Right kidney (tissue), 1 donor: ENCODE measurements around the gene GAB2.
A peak's percentile ranks its signal among the peaks of the same experiment; 100 is the strongest.
"Not testable (repeated sequence)": the region's sequence is repeated elsewhere in the genome, so short reads cannot be mapped to it uniquely, and the experiment has no call there.

Source experiments
- DNase-seq: peaks from one replicate; pipeline ENCODE4 v3.0.0-alpha.2; 2016

Gene GAB2

DNA sequence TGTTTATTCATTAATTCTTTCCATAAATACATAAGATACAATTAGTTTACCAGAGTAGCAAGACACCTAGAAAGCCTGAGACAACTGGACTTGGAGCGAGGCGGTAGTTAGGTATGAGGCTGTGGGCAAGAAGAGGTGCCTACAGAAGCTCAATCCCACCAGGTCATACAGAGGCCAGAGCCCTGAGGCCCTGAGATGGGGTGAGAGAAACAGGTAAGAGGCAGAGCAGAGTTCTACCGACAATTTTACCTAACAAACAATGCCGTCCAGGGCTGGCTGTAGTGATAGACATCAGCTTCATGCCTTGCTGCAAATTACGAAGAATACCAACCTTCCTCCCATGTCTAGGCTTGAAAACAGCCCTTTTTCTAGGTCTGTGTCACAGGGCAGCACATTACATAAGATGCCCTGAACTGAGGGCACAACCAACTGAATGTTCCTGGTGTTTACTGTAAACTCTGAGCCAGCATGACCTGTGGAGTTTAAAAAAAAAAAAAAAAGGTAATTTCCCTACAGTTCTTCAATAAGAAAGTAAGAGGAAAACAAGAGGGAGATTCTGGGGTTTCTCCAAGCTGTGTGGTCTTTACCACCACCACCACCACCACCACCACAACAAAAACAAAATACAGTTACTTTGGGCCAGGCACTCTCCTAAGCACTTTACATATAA is 105.8 kb downstream of the GAB2 start:
- DNase-seq = no peak

DNA sequence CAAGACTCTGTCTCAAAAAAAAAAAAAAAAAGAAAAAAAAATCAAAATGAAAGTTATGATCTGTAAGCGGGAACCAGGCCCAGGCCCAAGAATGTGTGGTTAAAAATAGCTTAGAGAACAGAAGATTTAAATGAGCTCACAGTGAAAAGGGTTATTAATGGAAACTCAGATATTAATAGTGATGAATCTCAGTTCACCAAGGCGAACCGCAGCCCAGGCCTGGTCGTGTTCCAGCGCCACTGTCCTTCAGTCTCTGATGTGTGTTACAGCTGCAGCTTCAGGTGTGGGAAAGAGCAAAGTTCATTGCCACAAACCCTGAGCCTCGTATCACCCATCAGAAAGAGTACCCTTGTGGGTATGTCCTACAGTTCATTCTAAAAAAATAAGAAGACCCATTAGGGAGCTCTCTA is 107.1 kb downstream of the GAB2 start:
- DNase-seq = no peak

DNA sequence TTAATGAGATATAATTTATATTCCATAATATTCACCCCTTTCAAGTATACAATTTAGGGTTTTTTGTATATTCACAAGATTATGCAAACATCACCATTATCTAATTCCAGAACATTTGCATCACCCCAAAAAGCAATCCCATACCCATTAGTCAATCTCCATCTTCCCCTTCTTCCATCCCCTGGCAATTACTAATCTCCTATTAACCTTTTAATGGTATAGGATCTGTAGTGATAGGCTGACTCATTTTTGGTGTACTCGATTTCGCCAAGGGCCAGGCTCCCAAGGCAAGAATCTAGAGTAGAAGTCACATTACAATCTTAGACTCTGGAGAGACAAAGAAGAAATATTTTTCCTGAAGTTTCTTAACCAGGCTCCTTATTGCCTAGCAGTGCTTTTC is 113.4 kb downstream of the GAB2 start:
- no peak for DNase-seq

DNA sequence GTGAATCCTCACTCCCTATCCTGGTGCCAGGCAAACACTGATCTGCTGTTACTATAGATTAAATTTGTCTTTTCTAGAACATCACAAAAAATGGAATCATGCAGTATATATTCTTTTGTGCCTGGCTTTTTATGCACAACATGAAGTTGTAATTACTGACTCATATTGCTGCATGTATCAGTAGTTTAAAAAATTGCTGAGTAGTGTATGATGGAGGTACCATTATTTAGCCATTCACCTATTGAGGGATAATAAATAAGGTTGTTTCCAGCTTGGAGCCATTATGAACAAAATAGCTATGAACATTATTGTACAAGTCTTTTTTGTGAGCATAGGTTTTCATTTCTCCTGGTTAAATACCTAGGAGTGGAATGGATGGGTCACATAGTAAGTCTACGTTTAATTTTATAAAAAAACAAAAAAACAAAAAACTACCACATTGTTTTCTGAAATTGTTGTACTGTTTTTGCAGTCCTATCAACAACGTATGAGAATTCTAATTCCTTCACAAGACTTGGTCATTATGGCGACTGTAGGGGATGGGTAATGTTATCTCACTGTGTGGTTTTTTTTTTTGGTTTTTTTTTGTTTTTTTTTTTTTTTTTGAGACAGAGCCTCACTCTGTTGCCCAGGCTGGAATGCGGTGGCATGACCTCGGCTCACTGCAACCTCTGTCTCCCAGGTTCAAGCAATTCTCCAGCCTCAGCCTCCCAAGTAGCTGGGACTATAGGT is 117.3 kb downstream of the GAB2 start:
- no peak for DNase-seq

DNA sequence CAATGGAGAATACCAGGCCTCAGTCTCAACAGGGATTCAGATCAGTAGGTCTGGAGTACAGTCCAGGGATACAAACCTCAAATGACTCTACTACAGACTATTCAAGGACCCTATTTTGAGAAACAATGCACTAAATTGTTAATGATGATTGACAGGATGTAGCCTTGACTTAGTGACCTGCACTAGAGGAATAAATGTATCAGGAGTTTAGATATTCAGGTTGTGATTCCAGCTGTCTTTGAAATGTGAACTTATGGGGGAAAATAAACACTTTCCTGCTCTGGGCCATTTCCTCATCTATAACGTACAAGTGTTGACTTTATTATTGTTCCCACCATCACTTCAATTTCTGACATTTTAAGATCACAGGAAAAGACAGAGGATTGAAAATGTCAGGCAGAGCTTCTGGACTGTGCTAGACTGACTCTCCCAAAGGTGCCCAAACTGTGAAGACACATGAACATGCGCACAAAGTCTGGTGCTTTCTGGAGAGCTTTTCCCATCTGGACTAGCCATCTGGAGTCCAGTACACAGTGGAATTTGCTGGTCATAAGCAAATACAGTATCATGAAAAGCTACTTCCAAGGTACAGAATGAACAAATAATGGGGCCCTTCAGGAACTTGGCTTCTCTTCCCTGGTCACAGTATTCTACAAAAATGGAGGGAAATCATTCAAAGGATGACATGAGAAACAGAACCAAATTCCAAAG is 118.5 kb downstream of the GAB2 start:
- no peak for DNase-seq

DNA sequence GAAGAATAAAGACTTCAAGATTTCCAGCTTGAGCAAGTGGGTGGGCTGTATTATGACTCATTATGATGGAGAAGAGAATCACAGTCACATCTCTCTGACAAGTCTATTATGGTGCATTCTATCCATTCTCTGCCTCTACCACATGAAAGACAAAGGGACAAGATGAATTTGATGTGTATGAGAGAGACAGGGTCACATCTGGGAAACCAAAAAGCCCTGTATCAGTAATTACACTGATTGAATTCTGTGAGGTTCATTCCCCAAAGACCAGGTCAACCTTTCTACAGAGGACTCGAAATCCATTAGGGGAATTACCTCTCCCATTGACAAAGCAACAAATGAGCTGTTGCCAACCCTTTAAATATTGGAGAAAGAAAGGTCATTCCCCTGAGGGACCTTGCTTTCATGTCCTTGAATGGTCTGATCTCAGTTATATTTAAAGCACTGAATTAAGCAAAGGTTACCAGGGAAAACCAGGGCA is 119.3 kb downstream of the GAB2 start:
- no peak for DNase-seq

DNA sequence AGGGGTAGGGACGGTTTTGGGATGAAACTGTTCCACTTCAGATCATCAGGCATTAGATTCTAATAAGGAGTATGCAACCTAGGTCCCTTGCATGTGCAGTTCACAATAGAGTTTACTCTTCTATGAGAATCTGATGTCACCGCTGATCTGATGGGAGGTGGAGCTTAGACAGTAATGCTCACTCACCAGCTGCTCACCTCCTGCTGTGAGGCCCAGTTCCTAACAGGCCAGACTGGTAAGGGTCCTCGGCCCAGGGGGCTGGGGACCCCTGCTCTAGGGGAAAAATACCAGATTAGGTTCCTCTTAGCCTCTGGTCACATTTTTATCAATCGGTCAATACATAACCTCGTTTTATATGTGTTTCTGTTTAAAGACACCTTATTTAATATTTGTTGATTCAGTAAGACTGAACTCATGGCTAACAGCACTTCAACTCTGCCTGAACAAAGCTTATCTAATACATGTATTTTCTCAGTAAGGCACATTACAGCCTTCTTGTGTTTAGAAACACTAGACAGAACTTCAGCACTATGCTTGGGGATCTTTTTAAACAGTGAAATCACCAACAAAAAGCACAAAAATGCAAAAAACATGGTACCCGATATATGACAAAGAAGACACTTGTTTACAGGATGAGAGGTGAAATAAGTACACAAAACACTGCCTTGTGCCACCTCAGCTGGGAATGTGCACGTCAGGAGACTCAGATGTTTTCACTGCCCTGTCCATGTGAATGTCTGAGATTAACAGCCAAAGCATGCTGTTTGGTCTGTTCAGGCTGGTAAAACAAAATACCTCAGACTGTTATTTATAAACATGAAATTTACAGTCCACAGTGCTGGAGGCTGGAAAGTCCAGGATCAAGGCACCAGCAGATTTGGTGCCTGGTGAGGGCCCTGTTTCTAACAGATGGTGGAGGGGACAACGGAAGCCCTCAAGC is 121.4 kb downstream of the GAB2 start:
- no peak for DNase-seq

DNA sequence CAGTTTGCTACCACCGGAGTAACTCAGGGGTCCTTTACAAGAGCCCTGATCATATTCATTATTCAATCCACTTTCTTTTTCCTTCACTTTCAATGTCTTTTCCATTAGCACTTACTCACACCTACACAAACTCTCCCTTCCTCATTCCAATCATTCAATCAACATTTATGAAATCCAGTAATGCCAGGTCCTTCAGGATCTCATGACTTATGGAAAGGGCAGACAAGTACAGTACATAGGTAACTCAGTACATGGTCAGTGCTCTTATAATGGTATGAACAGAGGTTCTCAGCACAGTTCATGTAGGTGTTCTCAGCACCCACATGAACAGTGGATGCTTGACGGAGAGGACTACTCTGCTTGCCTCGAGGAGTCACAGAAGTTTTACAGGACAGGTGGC is 122.3 kb downstream of the GAB2 start:
- no peak for DNase-seq

DNA sequence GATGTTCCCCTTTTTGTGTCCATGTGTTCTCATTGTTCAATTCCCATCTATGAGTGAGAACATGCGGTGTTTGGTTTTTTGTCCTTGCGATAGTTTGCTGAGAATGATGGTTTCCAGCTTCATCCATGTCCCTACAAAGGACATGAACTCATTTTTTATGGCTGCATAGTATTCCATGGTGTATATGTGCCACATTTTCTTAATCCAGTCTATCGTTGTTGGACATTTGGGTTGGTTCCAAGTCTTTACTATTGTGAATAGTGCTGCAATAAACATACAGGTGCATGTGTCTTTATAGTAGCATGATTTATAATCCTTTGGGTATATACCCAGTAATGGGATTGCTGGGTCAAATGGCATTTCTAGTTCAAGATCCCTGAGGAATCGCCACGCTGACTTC is 123.5 kb downstream of the GAB2 start:
- DNase-seq = not testable (repeated sequence)

DNA sequence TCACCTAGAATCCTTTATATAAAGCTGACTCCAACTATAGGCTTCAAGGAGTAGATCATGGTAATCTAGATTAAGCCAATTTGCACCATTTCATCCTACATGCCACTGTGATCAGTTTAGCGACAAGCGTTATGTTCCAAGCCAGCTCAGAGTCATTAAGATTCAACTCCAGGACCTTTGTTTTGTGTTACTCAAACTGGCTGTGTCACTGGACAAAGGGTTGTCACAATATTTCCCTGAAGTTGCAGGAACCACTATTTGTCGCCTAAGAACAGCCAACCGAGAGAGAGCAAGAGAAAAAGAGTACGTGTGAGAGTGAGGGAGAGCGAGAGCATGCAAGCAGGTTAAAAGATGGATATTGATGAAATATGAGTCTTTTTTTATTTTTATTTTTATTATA is 124.1 kb downstream of the GAB2 start:
- no peak for DNase-seq

DNA sequence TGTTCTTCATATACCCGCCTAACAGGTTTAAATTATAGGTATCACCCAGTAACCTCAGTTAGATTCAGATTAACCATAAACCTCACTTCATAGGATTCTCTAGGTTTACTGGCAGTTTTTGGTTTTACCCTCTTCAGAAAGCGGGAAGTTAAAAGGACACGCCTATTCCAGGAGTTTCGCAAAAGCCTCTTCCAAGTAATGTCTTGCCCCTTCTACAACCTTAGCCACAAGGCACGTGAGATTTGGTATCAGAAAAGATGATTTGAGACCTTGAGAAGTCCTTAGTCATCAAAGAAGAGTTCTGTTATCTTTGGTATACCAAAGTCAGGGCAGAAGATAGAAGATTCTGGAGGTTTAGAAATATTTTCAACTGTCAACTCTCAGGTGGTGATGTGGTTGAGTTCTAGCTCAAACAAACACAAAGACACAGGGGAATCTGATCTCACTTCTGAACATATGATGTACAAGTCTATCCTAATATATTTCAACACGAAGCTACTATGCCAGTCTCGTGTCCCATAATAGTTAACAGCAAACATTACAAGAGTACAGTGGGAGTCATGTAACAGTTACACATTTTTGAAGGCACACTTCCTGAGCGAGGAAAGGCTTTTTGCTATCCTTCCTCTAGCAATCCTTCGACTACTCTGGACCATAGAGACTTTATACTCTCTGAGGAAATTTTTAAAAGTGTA is 125.4 kb downstream of the GAB2 start:
- DNase-seq = no peak

DNA sequence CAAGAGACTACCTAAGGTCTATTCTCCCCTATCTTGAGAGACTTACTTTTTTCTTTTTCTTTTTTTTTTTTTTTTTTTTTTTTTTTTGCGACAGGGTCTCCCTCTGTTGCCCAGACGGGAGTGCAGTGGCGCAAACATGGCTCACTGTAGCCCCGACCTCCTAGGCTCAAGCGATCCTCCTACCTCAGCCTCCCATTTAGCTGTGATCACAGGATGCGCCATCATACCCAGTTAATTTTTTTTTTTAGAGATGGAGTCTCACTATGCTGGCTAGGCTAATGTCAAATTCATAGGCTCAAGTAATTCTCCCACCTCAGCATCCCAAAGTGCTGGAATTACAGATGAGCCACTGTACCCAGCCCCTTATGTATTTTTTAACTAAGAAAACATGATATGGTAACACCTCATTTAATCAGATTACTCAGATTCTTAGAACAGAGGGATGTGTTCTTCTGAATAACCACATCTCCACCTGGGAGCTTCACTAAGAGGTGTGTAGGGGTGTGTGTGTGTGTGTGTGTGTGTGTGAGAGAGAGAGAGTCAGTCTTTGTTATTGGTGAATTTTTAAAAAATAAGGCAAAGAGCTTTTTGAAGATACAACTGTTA is 126.0 kb downstream of the GAB2 start:
- DNase-seq = no peak

DNA sequence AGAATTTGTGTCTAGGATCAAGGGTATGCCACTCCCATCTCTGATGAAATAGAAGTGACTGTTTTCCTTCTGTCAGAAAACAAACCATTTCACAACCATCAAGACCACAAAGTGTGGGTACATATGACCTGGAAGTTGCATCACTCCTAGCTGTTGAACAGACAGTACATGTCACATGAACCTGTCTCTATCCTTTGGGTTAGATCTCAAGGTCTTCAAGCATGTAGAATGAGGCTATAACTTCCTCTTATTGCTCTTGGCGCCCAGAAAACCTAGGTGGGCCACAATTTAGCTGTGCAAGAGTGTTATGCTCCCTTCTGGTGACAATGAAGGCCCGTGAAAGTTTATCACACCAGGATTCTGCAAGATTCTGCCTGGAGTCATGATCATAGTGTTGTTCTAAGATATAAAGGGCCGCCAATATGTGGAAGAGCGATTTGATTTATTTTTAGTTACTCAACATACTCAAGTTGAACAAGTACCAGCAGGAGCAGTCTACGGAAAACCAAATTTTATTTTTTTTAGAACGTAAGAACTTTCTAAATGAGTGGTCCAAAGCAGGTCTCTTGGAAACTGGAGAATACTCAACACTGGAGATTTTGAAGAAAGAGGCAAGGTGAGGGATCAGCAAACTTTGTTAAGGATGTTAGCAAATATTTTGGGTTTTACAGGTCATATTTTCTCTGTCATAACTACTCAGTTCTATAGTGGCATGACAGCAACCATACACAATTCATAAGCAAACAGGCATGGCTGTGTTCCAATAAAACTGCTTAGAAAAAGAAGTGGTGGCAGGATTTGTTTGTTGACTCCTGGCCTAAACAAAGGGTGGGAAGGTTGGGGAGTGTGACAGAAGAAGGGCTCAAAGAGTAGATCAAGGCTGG is 127.1 kb downstream of the GAB2 start:
- DNase-seq = no peak

DNA sequence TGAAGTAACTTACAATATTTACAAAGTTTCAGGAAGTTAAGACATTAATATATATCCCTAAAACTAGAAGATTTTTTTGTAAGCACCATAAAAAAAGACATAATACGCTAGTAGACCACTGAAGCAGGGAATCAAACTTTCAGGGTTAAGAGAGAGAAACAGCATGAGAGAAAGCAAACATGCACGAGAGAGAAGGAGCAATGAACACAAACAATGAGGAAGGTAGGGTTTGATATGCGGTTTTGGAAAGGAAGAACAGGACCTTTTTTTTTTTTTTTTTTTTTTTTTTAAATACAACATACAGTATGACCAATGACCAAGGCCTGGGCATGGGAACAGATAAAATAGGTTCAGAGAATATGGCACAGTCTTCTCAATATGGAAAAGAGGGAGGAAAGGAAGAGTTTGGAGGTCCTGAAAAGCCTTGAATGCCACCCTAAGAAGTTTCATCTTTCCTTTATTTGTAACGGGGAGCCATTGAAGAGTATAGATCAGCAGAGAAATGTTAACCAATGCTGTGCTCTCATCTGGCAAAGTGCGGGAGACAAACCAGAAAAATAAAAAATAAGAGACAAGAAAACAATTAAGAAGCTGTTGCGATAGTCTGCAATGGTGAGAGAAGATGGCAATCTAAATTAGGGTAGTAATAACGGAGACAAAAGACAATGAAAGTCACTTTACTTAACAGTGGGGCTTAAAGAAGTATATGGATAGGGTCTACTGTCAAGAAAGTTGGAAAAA is 127.9 kb downstream of the GAB2 start:
- no peak for DNase-seq

DNA sequence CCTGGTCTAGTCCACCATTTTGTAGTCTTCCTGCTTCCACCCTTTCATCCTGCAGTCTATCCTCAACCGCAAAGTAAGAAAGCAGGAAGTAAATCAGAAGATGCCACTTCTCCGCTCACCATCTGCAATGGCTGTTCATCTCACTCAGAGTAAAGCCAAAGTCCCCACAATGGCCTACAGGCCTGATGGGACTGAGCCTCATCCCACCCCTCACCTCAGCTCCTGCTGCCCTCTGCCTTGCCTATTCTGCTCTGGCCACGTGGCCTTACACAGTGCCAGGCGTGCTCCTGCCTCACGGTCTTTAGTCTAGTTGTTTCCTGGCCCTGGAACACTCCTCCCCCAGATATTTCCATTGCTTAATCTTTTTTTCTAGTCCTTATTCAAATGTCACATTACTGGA is 133.4 kb downstream of the GAB2 start:
- DNase-seq = no peak

DNA sequence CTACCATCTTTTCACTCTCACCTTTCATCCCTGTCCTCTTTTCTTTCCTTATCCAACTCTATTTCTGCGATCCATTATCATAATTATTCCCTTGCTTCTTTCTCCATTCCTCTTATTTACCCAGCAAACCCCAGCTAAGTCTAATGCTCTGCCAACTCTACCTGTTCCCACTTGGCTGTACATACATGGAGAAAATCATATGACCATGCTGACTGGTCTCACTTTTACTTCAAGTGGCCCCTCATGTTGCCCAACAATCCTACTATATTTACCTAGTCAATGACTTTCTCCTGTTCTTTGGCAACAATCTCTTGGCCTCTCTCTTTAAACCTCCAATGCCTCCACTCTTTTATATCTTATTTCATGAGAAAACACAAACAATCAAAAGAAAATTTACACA is 134.8 kb downstream of the GAB2 start:
- no peak for DNase-seq

DNA sequence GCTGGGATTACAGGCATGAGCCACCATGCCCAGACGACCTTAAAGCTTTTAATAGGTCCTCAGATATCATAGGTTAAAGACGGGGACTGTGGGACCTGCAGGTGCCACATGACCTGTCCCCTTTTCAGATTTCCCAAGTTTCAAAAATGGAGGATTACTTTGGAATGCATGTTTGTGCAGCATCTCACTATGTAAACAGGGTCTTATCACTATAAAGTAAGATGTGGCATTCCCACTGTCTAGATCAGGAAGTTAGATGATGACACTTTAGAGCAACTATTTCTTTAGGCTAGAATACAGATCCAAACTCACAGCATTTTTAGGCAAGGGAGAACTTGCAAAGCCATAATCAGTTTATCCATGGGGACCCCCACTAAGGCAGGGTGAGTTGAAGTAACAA is 136.1 kb downstream of the GAB2 start:
- DNase-seq = no peak

DNA sequence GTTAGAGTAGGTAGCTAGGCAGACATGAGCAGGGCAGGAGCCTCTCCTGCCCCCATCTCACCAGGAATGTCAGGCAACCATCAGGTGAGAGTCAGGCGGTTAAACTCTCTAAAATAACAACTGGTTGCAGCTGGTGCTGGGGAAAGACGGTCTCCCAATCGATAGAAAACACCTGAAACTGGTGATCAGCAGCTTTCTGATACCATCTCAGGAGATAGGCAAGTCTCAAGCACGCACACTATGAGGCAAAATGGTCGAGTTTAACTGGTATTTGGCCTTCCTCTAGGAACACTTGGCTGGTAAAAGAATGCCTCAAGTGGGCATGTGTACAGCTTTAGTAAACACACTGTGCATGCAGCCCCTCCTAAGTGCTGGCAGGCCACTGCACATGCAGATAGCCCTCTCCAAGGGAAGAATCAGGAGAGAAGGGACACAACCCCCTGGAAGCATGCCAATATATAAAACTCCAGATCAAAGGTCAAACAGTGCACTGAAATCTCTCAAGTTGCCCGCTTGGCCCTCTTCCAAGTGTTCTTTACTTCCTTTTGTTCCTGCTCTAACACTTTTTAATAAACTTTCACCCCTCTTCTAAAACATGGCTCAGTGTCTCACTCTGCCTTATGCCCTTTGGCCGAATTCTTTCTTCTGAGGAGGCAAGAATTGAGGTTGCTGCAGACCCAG is 140.2 kb downstream of the GAB2 start:
- DNase-seq = peak; percentile 25

DNA sequence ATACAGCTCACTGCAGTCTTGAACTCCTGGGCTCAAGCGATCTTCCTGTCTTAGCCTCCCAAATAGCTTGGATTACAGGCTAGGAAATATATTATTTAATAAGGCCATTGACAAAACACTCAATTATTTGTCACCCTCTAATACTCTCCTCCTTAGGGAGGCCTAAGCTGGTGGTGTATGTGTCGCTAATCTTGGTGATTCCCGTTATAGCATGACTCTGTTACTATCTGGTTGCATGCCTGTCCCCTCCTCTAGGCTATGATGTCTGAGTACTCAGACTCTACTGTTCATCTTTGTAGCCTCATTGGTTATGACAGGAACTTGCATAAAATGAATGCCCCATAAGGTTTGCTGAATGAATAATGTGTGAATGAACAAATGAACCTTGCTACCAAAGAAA is 141.3 kb downstream of the GAB2 start:
- DNase-seq = no peak
